Measurements from ENCODE around the gene AMBP. TPM values are rescaled to one million over a fixed set of nuclear protein-coding genes. Genes with fewer than 3 reads are reported as not detected.

The AMBP gene
- total RNA-seq, 1 experiment from 2014 or later: 0.20 TPM

DNA sequence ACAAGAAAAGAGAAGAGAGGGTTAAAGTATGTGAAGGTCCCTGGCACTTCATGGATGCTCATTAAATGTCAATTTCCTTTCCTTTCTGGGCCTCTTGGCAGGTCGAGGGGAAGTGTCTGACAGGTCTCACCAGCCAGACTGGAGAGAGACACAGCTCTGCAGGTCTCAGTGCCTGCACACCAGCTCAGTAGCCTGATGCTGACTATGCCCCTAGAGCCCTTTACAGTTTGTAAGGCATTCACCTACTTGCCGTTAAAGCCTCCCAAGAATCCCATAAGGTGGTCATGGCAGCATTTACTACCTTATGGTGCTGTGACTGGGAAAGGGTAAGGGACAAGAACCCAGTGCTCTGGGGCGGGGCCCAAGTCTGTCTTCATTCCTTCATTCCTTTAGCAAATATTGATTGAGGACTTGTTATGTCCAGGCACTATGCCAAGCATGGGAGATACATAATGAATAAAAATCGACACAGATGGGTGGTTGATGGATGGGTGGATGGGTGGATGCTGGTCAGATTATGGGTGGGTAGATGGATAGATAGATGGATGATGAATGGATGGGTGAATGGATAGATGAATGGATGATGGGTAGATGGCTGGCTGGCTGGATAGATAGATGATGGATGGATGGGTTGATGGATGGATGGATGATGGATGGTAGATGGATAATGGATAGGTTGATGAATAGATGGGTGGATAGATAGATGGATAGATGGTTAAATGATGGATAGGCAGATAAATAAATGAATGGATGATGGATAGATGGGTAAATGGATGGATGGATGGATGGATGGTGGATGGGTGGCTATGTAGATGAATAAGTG is 42.3 kb upstream of the AMBP start:
- Histone ChIP-seq H2BK20ac (ENCODE audit: low read depth, low read length, poor library complexity, severe bottlenecking) (no peak overlapping the region), H2BK5ac (ENCODE audit: insufficient read length, low read length) (no peak overlapping the region), H3K4me1 (ENCODE audit: insufficient read depth, low read length) (no peaks in the 10 kb centered on the region), H2AFZ (ENCODE audit: low read length) (no peak overlapping the region), H4K91ac (ENCODE audit: insufficient read length, low read depth, low read length) (no peak overlapping the region), H3K14ac (ENCODE audit: insufficient read depth, low read length) (no peak overlapping the region), H2BK15ac (ENCODE audit: low read depth, low read length) (no peak overlapping the region), H3K27me3 (ENCODE audit: insufficient read depth, low read length) (no peaks in the 10 kb centered on the region), H3K79me1 (ENCODE audit: insufficient read depth, low read depth, low read length, poor library complexity, severe bottlenecking) (no peaks in the 10 kb centered on the region), H3K56ac (ENCODE audit: insufficient read length, low read depth, low read length) (no peak overlapping the region), H4K5ac (ENCODE audit: insufficient read length, low read depth, low read length) (no peak overlapping the region), H3K4me2 (ENCODE audit: insufficient read depth, insufficient read length, low read length) (no peak overlapping the region), H3K4ac (ENCODE audit: low read depth, low read length) (no peak overlapping the region), H4K8ac (replicated peaks; ENCODE audit: insufficient read length, low read depth, low read length) (no peak overlapping the region), H4K20me1 (ENCODE audit: control insufficient read depth, insufficient read depth, insufficient read length) (no peaks in the 10 kb centered on the region), H3K9ac (ENCODE audit: extremely low read depth, insufficient read length, low read length) (no peak overlapping the region), H3K79me2 (ENCODE audit: insufficient read depth, low read length) (no peaks in the 10 kb centered on the region), H2BK12ac (ENCODE audit: insufficient read length, low read depth, low read length) (no peak overlapping the region), H3T11ph (ENCODE audit: low read length) (no peak overlapping the region), H2BK120ac (ENCODE audit: low read depth, low read length, poor library complexity, severe bottlenecking) (no peak overlapping the region), H2AK5ac (ENCODE audit: insufficient read length, low read length) (no peak overlapping the region), H3K27ac (ENCODE audit: insufficient read length, low read depth, low read length) (no peak overlapping the region), H3K23me2 (ENCODE audit: insufficient read length, low read depth, low read length, poor library complexity, severe bottlenecking) (no peaks in the 10 kb centered on the region), H3K9me3 (ENCODE audit: control insufficient read depth, low read depth, low read length) (no peaks in the 10 kb centered on the region), H3K18ac (ENCODE audit: insufficient read length, low read depth, low read length) (no peak overlapping the region), H3K23ac (ENCODE audit: insufficient read length, low read depth, low read length) (no peak overlapping the region)
- Mint-ChIP-seq H3K9me3 (no peaks in the 10 kb centered on the region), H3K27me3 (ENCODE audit: low read depth) (peaks cover 21% of the 10 kb centered on the region), H3K4me1 (peaks cover 5 to 30% of the 10 kb centered on the region in 2 experiments), H3K4me3 (no peak overlapping the region), H3K36me3 (ENCODE audit: insufficient read depth in 1 of 3, low read depth in 3 of 3) (no peaks in the 10 kb centered on the region), H3K27ac (no peak overlapping the region)
- TF ChIP-seq, protein P1, sequence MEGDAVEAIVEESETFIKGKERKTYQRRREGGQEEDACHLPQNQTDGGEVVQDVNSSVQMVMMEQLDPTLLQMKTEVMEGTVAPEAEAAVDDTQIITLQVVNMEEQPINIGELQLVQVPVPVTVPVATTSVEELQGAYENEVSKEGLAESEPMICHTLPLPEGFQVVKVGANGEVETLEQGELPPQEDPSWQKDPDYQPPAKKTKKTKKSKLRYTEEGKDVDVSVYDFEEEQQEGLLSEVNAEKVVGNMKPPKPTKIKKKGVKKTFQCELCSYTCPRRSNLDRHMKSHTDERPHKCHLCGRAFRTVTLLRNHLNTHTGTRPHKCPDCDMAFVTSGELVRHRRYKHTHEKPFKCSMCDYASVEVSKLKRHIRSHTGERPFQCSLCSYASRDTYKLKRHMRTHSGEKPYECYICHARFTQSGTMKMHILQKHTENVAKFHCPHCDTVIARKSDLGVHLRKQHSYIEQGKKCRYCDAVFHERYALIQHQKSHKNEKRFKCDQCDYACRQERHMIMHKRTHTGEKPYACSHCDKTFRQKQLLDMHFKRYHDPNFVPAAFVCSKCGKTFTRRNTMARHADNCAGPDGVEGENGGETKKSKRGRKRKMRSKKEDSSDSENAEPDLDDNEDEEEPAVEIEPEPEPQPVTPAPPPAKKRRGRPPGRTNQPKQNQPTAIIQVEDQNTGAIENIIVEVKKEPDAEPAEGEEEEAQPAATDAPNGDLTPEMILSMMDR (conservative IDR thresholded peaks at IDR 0.05): no peak
- no CpG with 5 or more reads among the region's 4 CpGs for WGBS (ENCODE audit: extremely low coverage, insufficient read length, low lambda C conversion rate)
- no peak for DNase-seq
